CD4-positive, alpha-beta T cell (primary cell): ENCODE data around the gene COL6A2. TPM values are rescaled to one million over a fixed set of nuclear protein-coding genes. Genes with fewer than 3 reads are reported as not detected.

Source experiments
- ATAC-seq: fragments of 200-7000 bp; cut with Tn5 transposase; one replicate; pipeline ENCODE4 v1.10.0; 2022; ENCODE audit warnings: mild to moderate bottlenecking; ENCODE audit not compliant: poor library complexity
- CTCF ChIA-PET: fragments of 350-600 bp; sonication (Branson Sonifier 250); formaldehyde crosslinking; loops from one replicate; lab custom pipeline; 2021; ENCODE audit warnings: antibody characterized with exemption, inconsistent platforms; lab: Charles Lee
- POLR2A ChIA-PET: fragments of 350-600 bp; sonication (Branson Sonifier 250); formaldehyde crosslinking; loops from one replicate; lab custom pipeline; 2021; ENCODE audit warnings: antibody characterized with exemption, inconsistent platforms; lab: Charles Lee
- DNase-seq, 14 experiments: peaks; one replicate each; pipeline ENCODE4 v3.0.0-alpha.2; 2013 to 2020; ENCODE audit warnings: mixed read lengths in 2 of 14
- H3K27ac ChIP-seq, 2 donors: one replicate each; pipeline versions ENCODE4 v1.5.1 to v1.7.0; 2013; ENCODE audit warnings: low read length in 2 of 2, low read depth in 1 of 2, mild to moderate bottlenecking in 1 of 2
- H3K27me3 ChIP-seq, 2 experiments: 1 replicate in 1 of 2; 2 replicates in 1 of 2; pipeline versions ENCODE4 v1.6.1 to v1.7.0; 2013; ENCODE audit warnings: low read length in 2 of 2, control low read depth in 1 of 2, mild to moderate bottlenecking in 1 of 2, moderate library complexity in 1 of 2; ENCODE audit not compliant: insufficient read depth in 2 of 2, control insufficient read depth in 1 of 2
- H3K36me3 ChIP-seq: one replicate; pipeline ENCODE4 v1.6.1; 2013; ENCODE audit warnings: low read length, control low read depth; ENCODE audit not compliant: insufficient read depth
- H3K4me1 ChIP-seq: one replicate; pipeline ENCODE4 v1.6.1; 2013; ENCODE audit warnings: low read length, control low read depth; ENCODE audit not compliant: insufficient read depth
- H3K4me3 ChIP-seq: one replicate; pipeline ENCODE4 v1.5.1; 2013; ENCODE audit warnings: mild to moderate bottlenecking, low read length, moderate library complexity
- H3K9me3 ChIP-seq, 2 experiments: 1 replicate in 1 of 2; 2 replicates in 1 of 2; pipeline versions ENCODE4 v1.6.1 to v1.7.0; 2013; ENCODE audit warnings: low read length in 2 of 2, mild to moderate bottlenecking in 2 of 2, control low read depth in 1 of 2, moderate library complexity in 1 of 2; ENCODE audit not compliant: control insufficient read depth in 1 of 2, insufficient read depth in 1 of 2
- H3K27ac Mint-ChIP-seq: one replicate; pipeline ENCODE4 v1.8.0; 2020; ENCODE audit warnings: mixed read lengths
- H3K27me3 Mint-ChIP-seq: one replicate; pipeline ENCODE4 v1.8.0; 2021; ENCODE audit warnings: mixed read lengths
- H3K36me3 Mint-ChIP-seq: one replicate; pipeline ENCODE4 v1.8.0; 2021; ENCODE audit warnings: low read depth, mixed read lengths
- H3K4me1 Mint-ChIP-seq: one replicate; pipeline ENCODE4 v1.8.0; 2021; ENCODE audit warnings: low read depth, mixed read lengths
- H3K4me3 Mint-ChIP-seq: one replicate; pipeline ENCODE4 v1.8.0; 2020; ENCODE audit warnings: mild to moderate bottlenecking, mixed read lengths
- H3K9me3 Mint-ChIP-seq: one replicate; pipeline ENCODE4 v1.8.0; 2020; ENCODE audit warnings: mixed read lengths
- intact Hi-C, 2 experiments: fragments of 100-400 bp; cut with DNase I in 1 of 2; cut with micrococcal nuclease in 1 of 2; formaldehyde crosslinking; loops; one replicate each; pipeline versions ENCODE4 v1.15.1 to v1.9.0; 2023 to 2025; cut with DNase I, micrococcal nuclease
- total RNA-seq, 174 experiments: library from RNA in 2 of 174; stranded (reverse) in 2 of 174; gene quantifications; one replicate each; pipeline ENCODE4 v1.2.3 and lab custom pipeline; 2021 to 2026
- TF ChIP-seq, protein P1 (sequence below): fragments of 200-600 bp; IDR thresholded peaks from one replicate; pipeline ENCODE4 v1.8.0; 2022; ENCODE audit warnings: antibody characterized with exemption, mild to moderate bottlenecking

The COL6A2 gene
- total RNA-seq, 2 experiments from 2014 or later: 24.1 to 26.4 TPM

DNA sequence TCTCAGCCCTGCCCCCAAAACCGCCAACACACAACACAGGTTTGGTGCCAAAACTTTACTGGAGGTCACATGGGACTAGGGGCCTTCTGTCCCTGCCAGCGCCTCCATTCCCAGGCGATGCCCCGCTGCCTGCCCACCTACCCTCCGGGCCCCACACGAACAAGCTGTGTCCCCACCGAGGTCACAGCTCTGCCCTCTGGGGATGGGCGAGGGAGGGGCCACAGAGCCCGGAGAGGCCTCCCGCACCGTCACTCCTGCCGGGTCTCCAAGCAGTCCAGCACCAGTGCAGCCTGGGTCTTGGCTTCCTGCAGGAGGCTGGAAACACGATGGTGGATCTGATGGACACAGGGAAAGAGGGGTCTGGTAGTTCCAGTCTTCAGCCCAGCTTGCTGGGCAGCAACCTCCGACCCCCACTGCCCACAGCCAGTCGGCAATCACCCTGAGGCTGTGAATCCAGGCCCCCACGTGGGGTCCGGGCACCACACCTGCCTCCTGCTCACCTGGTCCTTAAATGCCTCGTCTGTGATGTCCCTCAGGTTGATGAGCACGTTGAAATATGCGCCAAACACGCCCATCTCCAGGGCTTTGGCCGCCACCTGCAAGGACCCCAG is 38.9 kb downstream of the COL6A2 start:
- Mint-ChIP-seq H3K9me3 (no peaks in the 10 kb centered on the region), H3K27me3 (peaks cover 4% of the 10 kb centered on the region), H3K4me3 (no peak overlapping the region), H3K27ac (no peak overlapping the region), H3K4me1 (no peaks in the 10 kb centered on the region), H3K36me3 (no peaks in the 10 kb centered on the region)
- Histone ChIP-seq H3K4me1 (no peaks in the 10 kb centered on the region), H3K27me3 (peaks cover 0 to 3% of the 10 kb centered on the region in 2 experiments), H3K4me3 (no peak overlapping the region), H3K27ac (no peak overlapping the region), H3K36me3 (no peaks in the 10 kb centered on the region), H3K9me3 (no peaks in the 10 kb centered on the region)
- DNase-seq (no peak), ATAC-seq (no peak)
- intact Hi-C loops: no loop called here
- POLR2A ChIA-PET: no interaction called here
- TF ChIP-seq, protein P1, sequence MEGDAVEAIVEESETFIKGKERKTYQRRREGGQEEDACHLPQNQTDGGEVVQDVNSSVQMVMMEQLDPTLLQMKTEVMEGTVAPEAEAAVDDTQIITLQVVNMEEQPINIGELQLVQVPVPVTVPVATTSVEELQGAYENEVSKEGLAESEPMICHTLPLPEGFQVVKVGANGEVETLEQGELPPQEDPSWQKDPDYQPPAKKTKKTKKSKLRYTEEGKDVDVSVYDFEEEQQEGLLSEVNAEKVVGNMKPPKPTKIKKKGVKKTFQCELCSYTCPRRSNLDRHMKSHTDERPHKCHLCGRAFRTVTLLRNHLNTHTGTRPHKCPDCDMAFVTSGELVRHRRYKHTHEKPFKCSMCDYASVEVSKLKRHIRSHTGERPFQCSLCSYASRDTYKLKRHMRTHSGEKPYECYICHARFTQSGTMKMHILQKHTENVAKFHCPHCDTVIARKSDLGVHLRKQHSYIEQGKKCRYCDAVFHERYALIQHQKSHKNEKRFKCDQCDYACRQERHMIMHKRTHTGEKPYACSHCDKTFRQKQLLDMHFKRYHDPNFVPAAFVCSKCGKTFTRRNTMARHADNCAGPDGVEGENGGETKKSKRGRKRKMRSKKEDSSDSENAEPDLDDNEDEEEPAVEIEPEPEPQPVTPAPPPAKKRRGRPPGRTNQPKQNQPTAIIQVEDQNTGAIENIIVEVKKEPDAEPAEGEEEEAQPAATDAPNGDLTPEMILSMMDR: no peak
- CTCF ChIA-PET: no interaction called here

DNA sequence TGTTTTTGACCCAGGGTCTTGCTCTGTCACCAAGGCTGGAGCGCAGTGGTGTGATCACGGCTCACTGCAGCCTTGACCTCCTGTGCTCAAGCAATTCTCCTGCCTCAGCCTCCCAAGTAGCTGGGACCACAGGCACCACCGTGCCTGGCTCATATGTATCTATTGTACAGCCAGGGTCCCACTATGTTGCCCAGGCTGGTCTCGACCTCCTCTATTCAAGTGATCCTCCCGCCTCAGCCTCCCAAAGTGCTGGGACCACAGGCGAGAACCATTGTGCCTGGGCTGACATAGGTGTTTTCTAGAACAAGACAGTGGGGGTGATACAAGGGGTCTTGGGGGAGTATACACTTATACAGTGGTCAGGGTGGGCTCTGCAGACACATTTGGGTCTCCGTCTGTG is 40.0 kb downstream of the COL6A2 start:
- Mint-ChIP-seq H3K27me3 (peaks cover 4% of the 10 kb centered on the region), H3K4me3 (no peak overlapping the region), H3K9me3 (no peaks in the 10 kb centered on the region), H3K27ac (no peak overlapping the region), H3K4me1 (no peaks in the 10 kb centered on the region), H3K36me3 (no peaks in the 10 kb centered on the region)
- ATAC-seq (no peak), DNase-seq (no peak)
- ChIA-PET CTCF (no interaction called here), POLR2A (no interaction called here)
- Histone ChIP-seq H3K4me3 (no peak overlapping the region), H3K27ac (no peak overlapping the region), H3K4me1 (peaks cover 1% of the 10 kb centered on the region), H3K9me3 (peaks cover 0 to 5% of the 10 kb centered on the region in 2 experiments), H3K36me3 (no peaks in the 10 kb centered on the region), H3K27me3 (peaks cover 0 to 3% of the 10 kb centered on the region in 2 experiments)
- intact Hi-C loops: no loop called here
- TF ChIP-seq, protein P1: no peak

DNA sequence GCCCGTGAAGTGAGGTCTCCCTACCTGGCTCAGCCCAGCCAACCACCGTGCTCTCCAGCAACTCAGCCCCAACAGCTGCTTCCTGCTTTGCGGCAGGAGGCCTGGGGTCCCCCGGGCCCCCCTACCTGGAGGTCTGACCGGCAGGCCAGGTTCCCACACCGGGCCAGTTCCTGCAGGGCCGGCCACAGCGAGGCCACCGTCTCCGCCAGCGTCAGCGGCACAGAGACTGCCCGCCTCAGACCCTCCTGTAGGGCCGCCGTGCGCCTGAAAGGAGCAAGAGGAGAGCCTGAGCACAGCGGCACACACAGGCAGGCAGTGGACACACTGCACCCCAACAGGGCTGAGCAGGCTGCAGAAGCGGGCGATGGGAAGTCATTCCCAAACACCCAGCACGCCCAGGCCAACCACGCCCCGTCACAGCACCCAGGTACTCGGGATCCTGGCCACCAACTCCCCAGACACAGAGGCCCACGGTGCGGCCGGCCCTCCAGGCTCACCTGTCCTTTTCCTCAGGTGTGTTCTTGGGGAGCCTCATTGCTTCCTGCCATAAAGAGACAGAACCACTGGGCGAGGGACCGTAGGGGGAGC is 40.6 kb downstream of the COL6A2 start:
- Mint-ChIP-seq H3K27ac (no peak overlapping the region), H3K4me3 (no peak overlapping the region), H3K27me3 (peaks cover 4% of the 10 kb centered on the region), H3K4me1 (peaks cover 2% of the 10 kb centered on the region), H3K9me3 (no peaks in the 10 kb centered on the region), H3K36me3 (no peaks in the 10 kb centered on the region)
- intact Hi-C loops: no loop called here
- H3K4me3 ChIP-seq: no peak overlapping the region
- no peak for ATAC-seq
- H3K4me1 ChIP-seq: peaks cover 7% of the 10 kb centered on the region
- no peaks in the 10 kb centered on the region for H3K36me3 ChIP-seq
- ChIA-PET CTCF (no interaction called here), POLR2A (no interaction called here)
- no peak for DNase-seq
- TF ChIP-seq, protein P1: no peak
- peaks cover 0 to 5% of the 10 kb centered on the region in 2 experiments for H3K9me3 ChIP-seq
- no peak overlapping the region for H3K27ac ChIP-seq
- H3K27me3 ChIP-seq: peaks cover 0 to 3% of the 10 kb centered on the region in 2 experiments
